GM18868 (cell line): ENCODE measurements around the gene FBXW10B.
"Not testable (repeated sequence)": the region's sequence is repeated elsewhere in the genome, so short reads cannot be mapped to it uniquely, and the experiment has no call there.

Source experiments
- ATAC-seq: cut with Tn5 transposase; IDR thresholded peaks from one replicate; pipeline ENCODE4 v1.9.1; 2021; ENCODE audit warnings: mild to moderate bottlenecking, moderate library complexity; ENCODE audit not compliant: unreplicated experiment

FBXW10B gene

GRCh38 chr17:15619331-15620058 is at the start of gene FBXW10B:
Gene FBXW10B (minus strand): TSS chr17:15619704. CDS start chr17:15619512, 192 bp downstream.
- ATAC-seq, result not testable (repeated sequence)

- ATAC-seq, result no peak
These were observed 44.2 kb upstream of the FBXW10B start for GRCh38 chr17:15663691-15664090.

GRCh38 chr17:15663176-15663575 is 43.7 kb upstream of the FBXW10B start:
- ATAC-seq, result no peak

- no peak for ATAC-seq
These were observed 43.2 kb upstream of the FBXW10B start for GRCh38 chr17:15662681-15663080.

- no peak for ATAC-seq
These were observed 40.6 kb upstream of the FBXW10B start for GRCh38 chr17:15660077-15660476.

- no peak for ATAC-seq
These were observed 40.2 kb upstream of the FBXW10B start for GRCh38 chr17:15659663-15660062.

GRCh38 chr17:15659236-15659635 is 39.7 kb upstream of the FBXW10B start:
- no peak for ATAC-seq

GRCh38 chr17:15658296-15658695 is 38.8 kb upstream of the FBXW10B start:
- no peak for ATAC-seq

GRCh38 chr17:15657868-15658267 is 38.4 kb upstream of the FBXW10B start:
- ATAC-seq, result no peak

GRCh38 chr17:15654886-15655561 is 35.5 kb upstream of the FBXW10B start:
- no peak for ATAC-seq

GRCh38 chr17:15654401-15654800 is 34.9 kb upstream of the FBXW10B start:
- not testable (repeated sequence) for ATAC-seq

GRCh38 chr17:15652960-15653359 is 33.5 kb upstream of the FBXW10B start:
- ATAC-seq, result no peak

GRCh38 chr17:15651583-15652110 is 32.1 kb upstream of the FBXW10B start:
- ATAC-seq, result peak; percentile 80

- ATAC-seq, result no peak
These were observed 31.5 kb upstream of the FBXW10B start for GRCh38 chr17:15650741-15651582.

GRCh38 chr17:15649861-15650421 is 30.4 kb upstream of the FBXW10B start:
- ATAC-seq, result no peak

- no peak for ATAC-seq
These were observed 28.9 kb upstream of the FBXW10B start for GRCh38 chr17:15648386-15648785.

- ATAC-seq, result peak; percentile 68
These were observed 26.4 kb upstream of the FBXW10B start for GRCh38 chr17:15645942-15646312.

- peak; percentile 71 for ATAC-seq
These were observed 25.8 kb upstream of the FBXW10B start for GRCh38 chr17:15645099-15645941.

- not testable (repeated sequence) for ATAC-seq
These were observed 23.2 kb upstream of the FBXW10B start for GRCh38 chr17:15642505-15643251.
